HepG2 (cell line): Measurements from ENCODE around the gene MSI2. TPM values are rescaled to one million over a fixed set of nuclear protein-coding genes. Genes with fewer than 3 reads are reported as not detected.

Source experiments
- ATAC-seq: fragments of 200-7000 bp; cut with Tn5 transposase; 3 replicates; pipeline ENCODE4 v1.9.1; 2020; ENCODE audit warnings: mild to moderate bottlenecking, moderate library complexity
- BruUV-seq: library from RNA; stranded (reverse); fragments of 400-500 nt; replicated peaks from 2 replicates; lab custom pipeline; 2021; lab: Mats Ljungman, UMichigan
- CTCF ChIA-PET: fragments of 300-600 bp; formaldehyde crosslinking; extraction: SDS; loops from one replicate; lab custom pipeline; 2021; ENCODE audit warnings: low total read pairs, inconsistent platforms, low intra/inter-chr PET ratio; lab: Yijun Ruan, JAX
- POLR2A ChIA-PET: fragments of 350-600 bp; sonication (Branson Sonifier 250); formaldehyde crosslinking; loops from one replicate; lab custom pipeline; 2020; ENCODE audit warnings: antibody characterized with exemption, inconsistent platforms; lab: Yijun Ruan, JAX
- DNase-seq: peaks from one replicate; pipeline ENCODE4 v3.0.0-alpha.2; 2015; ENCODE audit warnings: low spot score
- FAIRE-seq: peaks from 3 replicates; lab custom pipeline; 2011; peaks lifted over from hg19 to GRCh38; lab: Jason Lieb, UNC
- H2AFZ ChIP-seq: one replicate; pipeline ENCODE4 v1.6.1; 2011; ENCODE audit warnings: low read length, inconsistent platforms
- H3K27ac ChIP-seq: fragments of 300-600 bp; 3 replicates; pipeline ENCODE4 v1.8.0; 2011; ENCODE audit warnings: mixed run types, mild to moderate bottlenecking, mixed read lengths, low read length, inconsistent platforms; ENCODE audit not compliant: insufficient read depth; ENCODE audit errors: extremely low read length
- H3K27me3 ChIP-seq, 2 experiments: fragments of 200-600 bp in 1 of 2; 2 replicates in 1 of 2; 3 replicates in 1 of 2; pipeline versions ENCODE4 v1.6.0 to v1.8.0; 2011; ENCODE audit warnings: low read length in 2 of 2, mild to moderate bottlenecking in 2 of 2, moderate library complexity in 2 of 2, inconsistent platforms in 1 of 2; ENCODE audit not compliant: insufficient read depth in 2 of 2, control insufficient read depth in 1 of 2
- H3K36me3 ChIP-seq, 2 experiments: fragments of 200-600 bp in 1 of 2; replicated peaks in 1 of 2; 2 replicates in 1 of 2; 3 replicates in 1 of 2; pipeline versions ENCODE4 v1.5.1 to v1.8.0; 2011; ENCODE audit warnings: low read length in 2 of 2, inconsistent platforms in 1 of 2; ENCODE audit not compliant: insufficient read depth in 2 of 2, control insufficient read depth in 1 of 2
- H3K4me1 ChIP-seq: 2 replicates; pipeline ENCODE4 v1.5.1; 2012; ENCODE audit warnings: low read length, inconsistent platforms; ENCODE audit not compliant: insufficient read depth
- H3K4me2 ChIP-seq: 2 replicates; pipeline ENCODE4 v1.6.0; 2011; ENCODE audit warnings: low read depth, low read length, inconsistent platforms
- H3K4me3 ChIP-seq, 3 experiments: fragments of 200-600 bp in 1 of 3; sonication (generic), shearing (Covaris generic) in 1 of 3; replicated peaks in 1 of 3; 2 replicates each; pipeline ENCODE4 v1.5.1; 2011 to 2016; ENCODE audit warnings: low read length in 3 of 3, inconsistent platforms in 2 of 3, low read depth in 2 of 3, mild to moderate bottlenecking in 2 of 3, control low read depth in 1 of 3, mixed read lengths in 1 of 3; ENCODE audit not compliant: insufficient read depth in 1 of 3
- H3K79me2 ChIP-seq: one replicate; pipeline ENCODE4 v1.6.1; 2011; ENCODE audit warnings: low read length, inconsistent platforms; ENCODE audit not compliant: insufficient read depth
- H3K9ac ChIP-seq: 2 replicates; pipeline ENCODE4 v1.6.0; 2011; ENCODE audit warnings: mild to moderate bottlenecking, low read depth, low read length, inconsistent platforms; ENCODE audit not compliant: insufficient read depth
- H3K9me3 ChIP-seq: 2 replicates; pipeline ENCODE4 v1.5.1; 2012; ENCODE audit warnings: mild to moderate bottlenecking, low read length
- H4K20me1 ChIP-seq: 2 replicates; pipeline ENCODE4 v1.6.0; 2011; ENCODE audit warnings: inconsistent platforms, mild to moderate bottlenecking, low read length, moderate library complexity; ENCODE audit not compliant: insufficient read depth
- BORCS8-MEF2B ChIP-seq: sonication (generic); formaldehyde crosslinking; IDR thresholded peaks from 2 replicates; pipeline ENCODE4 v1.8.0; 2022; ENCODE audit warnings: mild to moderate bottlenecking, missing genetic modification reagents
- CBX1 ChIP-seq: IDR thresholded peaks from one replicate; pipeline ENCODE4 v1.6.1; 2016; ENCODE audit warnings: antibody characterized with exemption, low read depth
- CENPX ChIP-seq: sonication (generic); formaldehyde crosslinking; IDR thresholded peaks from 2 replicates; pipeline ENCODE4 v1.9.0; 2021; ENCODE audit warnings: mild to moderate bottlenecking, missing genetic modification reagents, moderate library complexity
- CREM ChIP-seq, 2 experiments: sonication (generic) in 1 of 2; formaldehyde crosslinking in 1 of 2; IDR thresholded peaks; 2 replicates each; pipeline versions ENCODE4 v1.4.0 to v1.6.1; 2016 to 2020; ENCODE audit warnings: antibody characterized with exemption in 1 of 2, mild to moderate bottlenecking in 1 of 2, missing genetic modification reagents in 1 of 2
- ELF3 ChIP-seq: IDR thresholded peaks from 2 replicates; pipeline ENCODE4 v1.6.1; 2016; ENCODE audit warnings: missing genetic modification reagents, missing compliant biosample characterization
- KDM6A ChIP-seq: IDR thresholded peaks from 2 replicates; pipeline ENCODE4 v1.6.1; 2016; ENCODE audit warnings: low read depth
- MEIS2 ChIP-seq: sonication (generic); formaldehyde crosslinking; IDR thresholded peaks from 2 replicates; pipeline ENCODE4 v1.9.0; 2021; ENCODE audit warnings: mild to moderate bottlenecking, missing genetic modification reagents
- MYNN ChIP-seq: sonication (generic); formaldehyde crosslinking; IDR thresholded peaks from 2 replicates; pipeline ENCODE4 v1.4.0; 2020; ENCODE audit warnings: mild to moderate bottlenecking, low read depth, missing genetic modification reagents
- POLR2AphosphoS5 ChIP-seq: IDR thresholded peaks from 2 replicates; pipeline ENCODE4 v1.6.1; 2012; ENCODE audit warnings: low read depth, low read length
- SETDB1 ChIP-seq: sonication (generic); formaldehyde crosslinking; IDR thresholded peaks from 2 replicates; pipeline ENCODE4 v1.5.1; 2020; ENCODE audit warnings: missing genetic modification reagents, mild to moderate bottlenecking, borderline replicate concordance
- SIN3A ChIP-seq: IDR thresholded peaks from 2 replicates; pipeline ENCODE4 v1.6.1; 2011; ENCODE audit warnings: low read depth, mild to moderate bottlenecking, control low read depth, low read length, borderline replicate concordance
- SMARCC2 ChIP-seq: fragments of 450-650 bp; IDR thresholded peaks from 2 replicates; pipeline ENCODE4 v1.6.1; 2017; ENCODE audit warnings: antibody characterized with exemption, mild to moderate bottlenecking
- ZEB1 ChIP-seq: IDR thresholded peaks from 2 replicates; pipeline ENCODE4 v1.6.1; 2012; ENCODE audit warnings: mild to moderate bottlenecking, low read depth, inconsistent platforms; ENCODE audit not compliant: insufficient replicate concordance
- ZNF234 ChIP-seq: sonication (generic); formaldehyde crosslinking; conservative IDR thresholded peaks from 2 replicates; pipeline ENCODE4 v1.5.1; 2020; ENCODE audit warnings: mild to moderate bottlenecking, missing genetic modification reagents
- ZNF331 ChIP-seq: sonication (generic); formaldehyde crosslinking; IDR thresholded peaks from 2 replicates; pipeline ENCODE4 v1.4.0; 2020; ENCODE audit warnings: missing genetic modification reagents
- ZNF484 ChIP-seq: sonication (generic); formaldehyde crosslinking; IDR thresholded peaks from 2 replicates; pipeline ENCODE4 v1.5.1; 2020; ENCODE audit warnings: mild to moderate bottlenecking, low read depth, missing genetic modification reagents, borderline replicate concordance
- ZNF562 ChIP-seq: sonication (generic); formaldehyde crosslinking; IDR thresholded peaks from 2 replicates; pipeline ENCODE4 v1.8.0; 2022; ENCODE audit warnings: missing genetic modification reagents, borderline replicate concordance
- ZNF674 ChIP-seq: sonication (generic); formaldehyde crosslinking; IDR thresholded peaks from 2 replicates; pipeline ENCODE4 v1.5.0; 2020; ENCODE audit warnings: low read depth, mild to moderate bottlenecking, missing genetic modification reagents
- ZNF780A ChIP-seq: sonication (generic); formaldehyde crosslinking; IDR thresholded peaks from 2 replicates; pipeline ENCODE4 v1.8.0; 2022; ENCODE audit warnings: mild to moderate bottlenecking, missing genetic modification reagents, moderate library complexity
- WGBS: methylation state at CpG from one replicate; pipeline ENCODE4 v1.1.6; 2017; ENCODE audit warnings: low lambda C conversion rate; 5-methylcytosine and 5-hydroxymethylcytosine counted together
- in situ Hi-C: cut with HindIII; loops from 2 replicates; pipeline ENCODE4 v1.10.0; 2017; ENCODE audit warnings: low pct_unique_long_range_greater_than_20kb; ENCODE audit not compliant: extremely low pct_ligation_motif_present
- intact Hi-C: fragments of 100-400 bp; cut with micrococcal nuclease; formaldehyde crosslinking; loops from one replicate; pipeline ENCODE4 v1.10.0; 2022; ENCODE audit not compliant: unreplicated experiment
- polyA plus RNA-seq, 8 experiments: library from polyadenylated mRNA; depleted of rRNA in 3 of 8; stranded (reverse) in 7 of 8; unstranded in 1 of 8; fragments of >200 nt; fragmentation: Illumina TruSeq in 4 of 8; extraction: Trizol in 4 of 8; gene quantifications; 2 replicates each; pipeline versions ENCODE4 v1.2.1 to v1.2.3, GENCODE V29; 2011 to 2016; ENCODE audit warnings: low read depth in 4 of 8, missing spikeins in 1 of 8, mixed read lengths in 1 of 8; ENCODE audit not compliant: insufficient read depth in 1 of 8
- total RNA-seq, 5 experiments: library from RNA; depleted of rRNA; stranded (reverse); fragments of >200 nt; fragmentation: Illumina TruSeq; extraction: Trizol; gene quantifications; 2 replicates each; pipeline ENCODE4 v1.2.3, GENCODE V29; 2016; ENCODE audit warnings: low read depth in 1 of 5

MSI2 gene
- total and polyA plus RNA-seq, 2 of the 13 experiments (the other 11 are each of a cell fraction or from before 2014, with no cell fraction given): 77.5 to 78.4 TPM

DNA sequence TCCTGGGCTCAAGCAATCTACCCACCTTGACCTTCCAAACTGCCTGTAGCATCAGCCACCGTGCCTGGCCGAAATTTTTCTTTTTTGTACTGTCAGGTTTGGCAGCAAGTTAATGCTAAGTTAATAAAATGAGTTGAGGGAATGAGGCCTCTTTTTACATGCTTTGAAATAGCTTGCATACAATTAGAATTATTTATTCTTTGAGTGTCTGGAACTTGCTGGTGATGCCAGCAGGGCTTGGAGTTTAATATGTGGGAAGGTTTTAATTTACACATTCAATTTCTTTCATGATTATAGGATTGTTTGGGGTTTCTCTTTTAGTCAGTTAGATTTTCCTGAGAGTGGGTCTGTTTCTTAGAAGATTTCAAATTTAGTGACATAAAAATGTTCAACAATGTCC lies 31.2 kb upstream of the MSI2 start:
- Histone ChIP-seq H3K4me3 (no peak overlapping the region), H3K36me3 (no peaks in the 10 kb centered on the region), H3K4me1 (0 out of 2 replicates have a peak, but pooled peaks cover 6% of the 10 kb centered on the region), H3K9me3 (peaks cover 11% of the 10 kb centered on the region), H2AFZ (no peak overlapping the region), H3K79me2 (no peaks in the 10 kb centered on the region), H3K4me2 (no peak overlapping the region), H3K27ac (no peak overlapping the region), H4K20me1 (no peaks in the 10 kb centered on the region), H3K9ac (no peak overlapping the region), H3K27me3 (peaks cover 0 to 6% of the 10 kb centered on the region in 2 experiments; a peak in 3 of 5 replicates)
- no peak for ATAC-seq
- no peak for TF ChIP-seq POLR2AphosphoS5
- no peak for TF ChIP-seq CBX1
- TF ChIP-seq CENPX (CRISPR knock-in tag): no peak
- TF ChIP-seq ZNF674 (CRISPR knock-in tag): no peak
- no peak for TF ChIP-seq MYNN
- TF ChIP-seq KDM6A (CRISPR knock-in tag): no peak
- TF ChIP-seq CREM (IDR thresholded peaks at IDR 0.05): no peak
- TF ChIP-seq CREM (CRISPR knock-in tag; IDR thresholded peaks at IDR 0.05): no peak
- TF ChIP-seq ZNF562 (CRISPR knock-in tag): no peak
- TF ChIP-seq SMARCC2: no peak
- TF ChIP-seq ZEB1: no peak
- TF ChIP-seq ELF3 (CRISPR knock-in tag): no peak
- no peak for DNase-seq
- 7% methylated on average over 2 of the region's 2 CpGs for WGBS
- FAIRE-seq: no peak
- in situ Hi-C loops (no loop called here), intact Hi-C loops (no loop called here)
- ChIA-PET CTCF (no interaction called here), POLR2A (no interaction called here)
- BruUV-seq: no TSS peak

DNA sequence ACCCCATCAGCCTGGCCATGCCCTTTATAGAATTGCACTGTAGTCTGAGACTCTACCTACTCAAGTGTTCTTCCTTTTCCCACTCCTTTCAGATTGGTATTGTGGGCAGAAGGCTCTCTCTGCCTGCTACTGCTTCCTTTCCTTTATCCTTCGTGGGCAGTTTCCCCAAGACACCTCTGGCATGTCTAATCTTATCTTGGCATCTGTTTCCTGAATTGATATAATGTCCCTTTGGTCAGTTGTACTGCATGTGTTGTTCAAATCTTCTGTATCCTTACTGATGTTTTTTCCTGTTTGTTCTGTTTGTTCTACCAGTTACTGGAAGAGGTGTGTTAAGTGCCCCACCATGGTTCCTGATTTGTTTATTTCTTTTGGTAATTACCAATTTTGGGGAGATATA lies 29.5 kb upstream of the MSI2 start:
- H3K4me1 ChIP-seq: no peaks in the 10 kb centered on the region
- intact Hi-C loops: no loop called here
- in situ Hi-C loops: no loop called here
- ChIA-PET POLR2A (no interaction called here), CTCF (no interaction called here)
- H3K27ac ChIP-seq: no peak overlapping the region
- no peaks in the 10 kb centered on the region for H3K79me2 ChIP-seq
- DNase-seq: no peak
- no peak overlapping the region for H3K4me2 ChIP-seq
- no peak for TF ChIP-seq ZNF780A
- TF ChIP-seq ZNF484: no peak
- TF ChIP-seq SIN3A: no peak
- no peak for TF ChIP-seq ZNF234 (CRISPR knock-in tag)
- TF ChIP-seq SETDB1: no peak
- no peak for TF ChIP-seq ZNF331 (CRISPR knock-in tag)
- TF ChIP-seq MEIS2 (CRISPR knock-in tag): no peak
- no peak for TF ChIP-seq BORCS8-MEF2B (CRISPR knock-in tag)
- no peaks in the 10 kb centered on the region for H4K20me1 ChIP-seq
- WGBS: 3% methylated on average over 1 of the region's 1 CpG
- H3K9ac ChIP-seq: no peak overlapping the region
- H3K9me3 ChIP-seq: peaks cover 5% of the 10 kb centered on the region
- FAIRE-seq: no peak
- peaks cover 0 to 6% of the 10 kb centered on the region in 2 experiments; a peak in 3 of 5 replicates for H3K27me3 ChIP-seq
- H3K36me3 ChIP-seq: no peaks in the 10 kb centered on the region
- no TSS peak for BruUV-seq
- ATAC-seq: no peak
- no peak overlapping the region for H2AFZ ChIP-seq
- no peak overlapping the region for H3K4me3 ChIP-seq
